ENCODE results near the gene JPH3.

Gene JPH3

DNA sequence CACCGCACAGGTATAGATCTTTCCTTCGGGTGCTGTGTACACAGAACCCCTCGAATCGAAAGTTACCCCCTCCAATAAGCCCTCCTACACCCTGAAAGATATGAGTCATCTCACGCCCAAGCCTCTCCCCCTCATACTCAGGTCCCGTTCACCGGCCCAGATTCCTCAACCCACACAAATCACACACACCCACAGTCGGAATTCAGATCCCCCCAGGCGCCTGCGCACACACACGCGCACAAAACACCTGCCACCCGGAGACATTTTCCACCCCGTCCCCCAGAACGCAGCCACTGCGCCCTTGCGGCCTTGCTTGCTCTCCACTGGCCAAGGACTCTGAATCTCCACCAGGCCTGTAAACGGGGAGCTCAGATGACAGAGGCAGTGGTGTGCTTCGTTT is 4.9 kb downstream of the JPH3 start:
- in situ Hi-C loops (cut with MboI; ENCODE audit: low pct_unique_long_range_greater_than_20kb, low sequenced_read_pairs, unreplicated experiment), result no loop called here
- no peak for DNase-seq (ENCODE audit: low spot score)
- TF ChIP-seq, protein P1, sequence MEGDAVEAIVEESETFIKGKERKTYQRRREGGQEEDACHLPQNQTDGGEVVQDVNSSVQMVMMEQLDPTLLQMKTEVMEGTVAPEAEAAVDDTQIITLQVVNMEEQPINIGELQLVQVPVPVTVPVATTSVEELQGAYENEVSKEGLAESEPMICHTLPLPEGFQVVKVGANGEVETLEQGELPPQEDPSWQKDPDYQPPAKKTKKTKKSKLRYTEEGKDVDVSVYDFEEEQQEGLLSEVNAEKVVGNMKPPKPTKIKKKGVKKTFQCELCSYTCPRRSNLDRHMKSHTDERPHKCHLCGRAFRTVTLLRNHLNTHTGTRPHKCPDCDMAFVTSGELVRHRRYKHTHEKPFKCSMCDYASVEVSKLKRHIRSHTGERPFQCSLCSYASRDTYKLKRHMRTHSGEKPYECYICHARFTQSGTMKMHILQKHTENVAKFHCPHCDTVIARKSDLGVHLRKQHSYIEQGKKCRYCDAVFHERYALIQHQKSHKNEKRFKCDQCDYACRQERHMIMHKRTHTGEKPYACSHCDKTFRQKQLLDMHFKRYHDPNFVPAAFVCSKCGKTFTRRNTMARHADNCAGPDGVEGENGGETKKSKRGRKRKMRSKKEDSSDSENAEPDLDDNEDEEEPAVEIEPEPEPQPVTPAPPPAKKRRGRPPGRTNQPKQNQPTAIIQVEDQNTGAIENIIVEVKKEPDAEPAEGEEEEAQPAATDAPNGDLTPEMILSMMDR (IDR thresholded peaks at IDR 0.05; ENCODE audit: extremely low read depth, insufficient read depth, missing control alignments), result no peak

DNA sequence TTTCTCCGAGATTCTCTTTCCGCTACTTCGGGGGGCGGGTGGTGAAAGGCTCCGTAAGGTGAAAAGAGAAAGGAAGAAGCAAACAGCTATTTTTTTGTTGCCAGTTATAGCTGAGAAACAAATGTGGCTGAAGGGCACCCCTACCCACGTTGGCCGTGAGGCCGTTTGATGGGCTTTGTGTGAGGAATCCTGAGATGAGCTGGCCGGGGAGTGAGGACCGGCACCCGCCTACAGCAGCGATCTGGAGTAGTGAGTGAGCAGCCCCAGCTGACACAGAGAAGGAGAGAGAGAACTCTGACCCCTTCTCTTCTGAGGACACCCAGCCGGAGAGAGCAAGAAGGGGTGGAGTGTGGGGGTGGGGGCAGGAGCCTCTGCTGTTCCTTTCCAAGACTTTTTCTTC is 5.6 kb downstream of the JPH3 start:
- TF ChIP-seq, protein P1 (IDR thresholded peaks at IDR 0.05; ENCODE audit: extremely low read depth, insufficient read depth, missing control alignments), result no peak
- in situ Hi-C loops (cut with MboI; ENCODE audit: low pct_unique_long_range_greater_than_20kb, low sequenced_read_pairs, unreplicated experiment), result no loop called here
- DNase-seq (ENCODE audit: low spot score), result no peak

DNA sequence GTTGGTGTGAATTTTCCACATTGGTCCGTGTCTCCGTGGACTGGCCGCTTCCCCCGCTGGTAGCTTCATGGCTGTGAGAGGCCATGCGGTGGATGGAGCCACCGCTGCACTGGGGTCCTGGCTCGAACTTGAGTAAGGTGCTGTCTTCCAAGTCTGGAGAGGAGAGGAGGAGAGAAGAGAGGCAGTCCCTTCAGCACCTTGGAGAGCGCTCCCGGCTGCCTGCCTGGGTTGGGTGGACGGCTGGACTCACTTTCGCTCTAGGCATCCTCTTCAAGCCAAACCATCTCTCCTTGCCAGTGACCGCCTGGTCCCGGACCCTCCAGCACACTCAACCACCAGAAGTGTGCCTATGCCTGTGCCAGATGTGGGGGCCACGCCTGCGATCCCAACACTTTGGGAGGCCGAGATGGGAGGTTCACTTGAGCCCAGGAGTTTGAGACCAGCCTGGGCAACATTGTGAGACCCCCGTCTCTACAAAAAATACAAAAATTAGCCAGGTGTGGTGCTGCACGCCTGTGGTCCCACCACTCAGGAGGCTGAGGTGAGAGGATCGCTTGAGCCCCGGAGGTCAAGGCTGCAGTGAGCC is 6.2 kb downstream of the JPH3 start:
- in situ Hi-C loops (cut with MboI; ENCODE audit: low pct_unique_long_range_greater_than_20kb, low sequenced_read_pairs, unreplicated experiment), result no loop called here
- DNase-seq (ENCODE audit: low spot score), result peak; percentile 75
- TF ChIP-seq, protein P1 (IDR thresholded peaks at IDR 0.05; ENCODE audit: extremely low read depth, insufficient read depth, missing control alignments), result no peak

DNA sequence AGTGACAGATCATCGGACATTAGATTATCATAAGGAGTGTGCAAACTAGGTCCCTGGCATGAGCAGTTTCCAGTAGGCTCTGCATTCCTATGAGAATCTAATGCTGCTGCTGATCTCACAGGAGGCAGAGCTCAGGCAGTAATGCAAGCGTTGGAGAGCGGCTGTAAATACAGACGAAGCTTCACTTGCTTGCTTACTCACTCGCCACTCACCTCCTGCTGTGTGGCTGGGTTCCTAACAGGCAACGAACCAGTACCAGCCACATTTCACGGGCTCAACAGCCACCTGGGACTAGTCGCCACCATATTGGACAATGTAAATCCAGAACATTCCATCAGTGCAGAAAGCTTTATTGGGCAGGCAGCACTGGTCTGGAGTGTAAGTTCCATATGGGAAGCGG is 7.7 kb downstream of the JPH3 start:
- TF ChIP-seq, protein P1 (IDR thresholded peaks at IDR 0.05; ENCODE audit: extremely low read depth, insufficient read depth, missing control alignments), result no peak
- DNase-seq (ENCODE audit: low spot score), result no peak
- in situ Hi-C loops (cut with MboI; ENCODE audit: low pct_unique_long_range_greater_than_20kb, low sequenced_read_pairs, unreplicated experiment), result no loop called here

DNA sequence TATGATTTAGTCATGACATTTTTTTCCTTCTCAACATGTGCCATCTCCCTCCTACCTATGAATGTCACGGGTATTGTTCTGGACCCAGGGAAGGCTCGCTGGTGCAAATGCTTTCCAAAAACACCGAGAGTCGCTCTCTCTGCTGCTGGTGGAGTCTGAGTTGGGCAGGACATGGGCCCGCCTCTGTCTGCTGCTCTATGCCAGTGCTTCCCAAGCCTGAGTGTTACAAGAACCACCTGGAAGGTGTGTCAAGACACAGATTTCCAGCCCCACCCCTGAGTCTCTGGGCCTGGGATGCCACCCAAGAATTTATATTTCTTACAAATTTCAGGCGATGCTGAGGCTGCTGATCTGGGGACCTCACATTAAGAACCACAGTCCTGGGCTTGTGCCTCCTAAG is 9.1 kb downstream of the JPH3 start:
- TF ChIP-seq, protein P1 (IDR thresholded peaks at IDR 0.05; ENCODE audit: extremely low read depth, insufficient read depth, missing control alignments), result no peak
- no peak for DNase-seq (ENCODE audit: low spot score)
- in situ Hi-C loops (cut with MboI; ENCODE audit: low pct_unique_long_range_greater_than_20kb, low sequenced_read_pairs, unreplicated experiment), result no loop called here

DNA sequence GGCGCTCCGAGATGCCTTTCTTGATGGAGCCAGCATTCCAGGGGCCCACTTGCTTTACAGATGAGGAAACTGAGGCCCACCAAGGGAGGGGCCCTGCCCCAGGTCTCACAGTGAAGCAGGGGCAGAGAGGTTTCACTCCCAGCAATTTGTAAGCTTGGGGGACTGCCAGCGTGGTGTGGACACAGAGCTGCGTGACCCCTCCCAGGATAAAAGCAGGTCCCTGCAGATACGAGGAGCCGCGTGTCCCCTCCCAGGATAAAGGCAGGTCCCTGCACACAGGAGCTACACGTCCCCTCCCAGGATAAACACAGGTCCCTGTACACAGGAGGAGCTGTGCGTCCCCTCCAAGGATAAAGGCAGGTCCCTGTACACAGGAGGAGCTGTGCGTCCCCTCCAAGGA is 11.7 kb downstream of the JPH3 start:
- DNase-seq (ENCODE audit: low spot score), result no peak
- TF ChIP-seq, protein P1 (IDR thresholded peaks at IDR 0.05; ENCODE audit: extremely low read depth, insufficient read depth, missing control alignments), result no peak
- in situ Hi-C loops (cut with MboI; ENCODE audit: low pct_unique_long_range_greater_than_20kb, low sequenced_read_pairs, unreplicated experiment), result no loop called here

DNA sequence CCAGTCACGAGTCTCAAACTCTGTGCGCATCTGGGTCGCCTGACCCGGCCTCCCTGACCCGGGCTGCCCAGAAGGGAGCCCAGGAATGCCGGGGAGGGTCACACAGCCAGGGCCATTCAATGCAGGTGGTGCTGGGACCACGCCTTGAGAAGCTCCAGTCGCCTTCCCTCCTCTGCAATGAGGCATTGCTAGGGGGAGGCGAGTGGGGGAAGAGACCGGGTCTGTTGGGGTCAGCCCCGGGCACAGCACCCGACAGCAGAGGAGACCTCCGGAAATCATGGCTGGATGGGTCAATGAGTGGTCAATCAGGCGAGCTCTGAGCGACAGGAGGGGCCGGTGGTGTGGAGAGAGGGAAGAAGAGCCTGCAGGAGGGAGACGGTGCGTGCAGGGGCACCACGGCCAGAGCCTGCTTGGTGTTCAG is 13.3 kb downstream of the JPH3 start:
- TF ChIP-seq, protein P1 (IDR thresholded peaks at IDR 0.05; ENCODE audit: extremely low read depth, insufficient read depth, missing control alignments), result no peak
- in situ Hi-C loops (cut with MboI; ENCODE audit: low pct_unique_long_range_greater_than_20kb, low sequenced_read_pairs, unreplicated experiment), result no loop called here
- DNase-seq (ENCODE audit: low spot score), result no peak
